GM23338 (cell line): ENCODE data around the gene METTL14.

Source experiments
- CREB1 ChIP-seq: fragments of 250-450 bp; sonication (Bioruptor Pico); IDR thresholded peaks from 2 replicates; pipeline ENCODE4 v1.5.0; 2020; ENCODE audit warnings: low read depth, mild to moderate bottlenecking, moderate library complexity
- CTCF ChIP-seq, 2 experiments: fragments of 200-600 bp in 1 of 2; sonication (generic) in 1 of 2; conservative IDR thresholded peaks; 2 replicates each; pipeline versions ENCODE4 v1.5.1 to v1.6.1; 2016 to 2017; ENCODE audit warnings: antibody characterized with exemption in 2 of 2, low read depth in 2 of 2, mild to moderate bottlenecking in 2 of 2, moderate library complexity in 1 of 2
- EZH2 ChIP-seq: fragments of 200-600 bp; sonication (generic); IDR thresholded peaks from one replicate; pipeline ENCODE4 v1.8.0; 2017; ENCODE audit warnings: antibody characterized with exemption, mild to moderate bottlenecking, low read depth; ENCODE audit not compliant: unreplicated experiment
- EZH2phosphoT487 ChIP-seq: fragments of 200-600 bp; sonication (generic); IDR thresholded peaks from one replicate; pipeline ENCODE4 v1.8.1; 2018; ENCODE audit warnings: antibody characterized with exemption; ENCODE audit not compliant: unreplicated experiment
- JUNB ChIP-seq: IDR thresholded peaks from one replicate; pipeline ENCODE4 v1.6.1; 2016; ENCODE audit warnings: antibody characterized with exemption; ENCODE audit not compliant: unreplicated experiment
- NANOG ChIP-seq: IDR thresholded peaks from 2 replicates; pipeline ENCODE4 v1.6.1; 2016; ENCODE audit warnings: antibody characterized with exemption, borderline replicate concordance
- POLR2AphosphoS5 ChIP-seq: IDR thresholded peaks from 2 replicates; pipeline ENCODE4 v1.6.1; 2016; ENCODE audit warnings: antibody characterized with exemption, low read depth
- ZNF331 ChIP-seq: fragments of 250-450 bp; sonication (Bioruptor Pico); IDR thresholded peaks from 2 replicates; pipeline ENCODE4 v1.5.0; 2020; ENCODE audit warnings: low read depth, mild to moderate bottlenecking, moderate library complexity
- TF ChIP-seq, protein P1 (sequence below): IDR thresholded peaks from one replicate; pipeline ENCODE4 v1.6.1; 2018; ENCODE audit warnings: antibody characterized with exemption; ENCODE audit not compliant: unreplicated experiment

GRCh38 chr4:118718511-118719170 is 33.4 kb downstream of the METTL14 start:
- TF ChIP-seq CTCF (conservative IDR thresholded peaks at IDR 0.05; ENCODE audit: low read depth in 2 of 2) = no peak
- TF ChIP-seq JUNB = no peak
- TF ChIP-seq, protein P1, sequence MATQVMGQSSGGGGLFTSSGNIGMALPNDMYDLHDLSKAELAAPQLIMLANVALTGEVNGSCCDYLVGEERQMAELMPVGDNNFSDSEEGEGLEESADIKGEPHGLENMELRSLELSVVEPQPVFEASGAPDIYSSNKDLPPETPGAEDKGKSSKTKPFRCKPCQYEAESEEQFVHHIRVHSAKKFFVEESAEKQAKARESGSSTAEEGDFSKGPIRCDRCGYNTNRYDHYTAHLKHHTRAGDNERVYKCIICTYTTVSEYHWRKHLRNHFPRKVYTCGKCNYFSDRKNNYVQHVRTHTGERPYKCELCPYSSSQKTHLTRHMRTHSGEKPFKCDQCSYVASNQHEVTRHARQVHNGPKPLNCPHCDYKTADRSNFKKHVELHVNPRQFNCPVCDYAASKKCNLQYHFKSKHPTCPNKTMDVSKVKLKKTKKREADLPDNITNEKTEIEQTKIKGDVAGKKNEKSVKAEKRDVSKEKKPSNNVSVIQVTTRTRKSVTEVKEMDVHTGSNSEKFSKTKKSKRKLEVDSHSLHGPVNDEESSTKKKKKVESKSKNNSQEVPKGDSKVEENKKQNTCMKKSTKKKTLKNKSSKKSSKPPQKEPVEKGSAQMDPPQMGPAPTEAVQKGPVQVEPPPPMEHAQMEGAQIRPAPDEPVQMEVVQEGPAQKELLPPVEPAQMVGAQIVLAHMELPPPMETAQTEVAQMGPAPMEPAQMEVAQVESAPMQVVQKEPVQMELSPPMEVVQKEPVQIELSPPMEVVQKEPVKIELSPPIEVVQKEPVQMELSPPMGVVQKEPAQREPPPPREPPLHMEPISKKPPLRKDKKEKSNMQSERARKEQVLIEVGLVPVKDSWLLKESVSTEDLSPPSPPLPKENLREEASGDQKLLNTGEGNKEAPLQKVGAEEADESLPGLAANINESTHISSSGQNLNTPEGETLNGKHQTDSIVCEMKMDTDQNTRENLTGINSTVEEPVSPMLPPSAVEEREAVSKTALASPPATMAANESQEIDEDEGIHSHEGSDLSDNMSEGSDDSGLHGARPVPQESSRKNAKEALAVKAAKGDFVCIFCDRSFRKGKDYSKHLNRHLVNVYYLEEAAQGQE = no peak
- no peak for TF ChIP-seq EZH2phosphoT487
- no peak for TF ChIP-seq NANOG
- TF ChIP-seq EZH2 = no peak
- no peak for TF ChIP-seq POLR2AphosphoS5
- no peak for TF ChIP-seq ZNF331 (CRISPR knock-in tag)
- TF ChIP-seq CREB1 (CRISPR knock-in tag) = no peak
